Left lung (tissue), 10 donors: ENCODE data around the gene VPS13D. TPM values are rescaled to one million over a fixed set of nuclear protein-coding genes. Genes with fewer than 3 reads are reported as not detected.
"Not testable (repeated sequence)": the region's sequence is repeated elsewhere in the genome, so short reads cannot be mapped to it uniquely, and the experiment has no call there.

ENCODE experiments used
- ATAC-seq: fragments of 200-7000 bp; cut with Tn5 transposase; one replicate; pipeline ENCODE4 v1.9.1; 2020; ENCODE audit warnings: moderate library complexity
- DNase-seq, 4 donors: peaks; one replicate each; pipeline ENCODE4 v3.0.0-alpha.2; 2013 to 2020
- H3K27ac ChIP-seq, 2 donors: fragments of 200-600 bp; sonication (generic) in 1 of 2; one replicate each; pipeline versions ENCODE4 v1.5.0 to v1.8.0; 2020 to 2021
- H3K27me3 ChIP-seq, 2 donors: fragments of 200-600 bp; sonication (generic) in 1 of 2; one replicate each; pipeline versions ENCODE4 v1.5.0 to v1.8.0; 2020 to 2021
- H3K36me3 ChIP-seq, 2 donors: fragments of 200-600 bp; sonication (generic) in 1 of 2; one replicate each; pipeline versions ENCODE4 v1.5.0 to v1.8.0; 2020 to 2021
- H3K4me1 ChIP-seq, 2 donors: fragments of 200-600 bp; one replicate each; pipeline ENCODE4 v1.8.0; 2021
- H3K4me3 ChIP-seq, 2 donors: fragments of 200-600 bp; sonication (generic) in 1 of 2; one replicate each; pipeline versions ENCODE4 v1.5.0 to v1.8.0; 2020 to 2021; ENCODE audit warnings: mild to moderate bottlenecking in 1 of 2
- H3K9me3 ChIP-seq, 2 donors: fragments of 200-600 bp; sonication (generic) in 1 of 2; one replicate each; pipeline versions ENCODE4 v1.5.0 to v1.8.0; 2020 to 2021
- CTCF ChIP-seq, 2 donors: fragments of 200-600 bp; sonication (generic) in 1 of 2; IDR thresholded peaks; one replicate each; pipeline versions ENCODE4 v1.5.0 to v1.8.0; 2021; ENCODE audit warnings: antibody characterized with exemption in 2 of 2
- intact Hi-C, 2 donors: fragments of 100-400 bp; cut with DNase I; formaldehyde crosslinking; loops; one replicate each; pipeline versions ENCODE4 v1.11.2 to v1.14.2; 2022
- polyA plus RNA-seq, 6 donors: library from polyadenylated mRNA; unstranded; fragments of 120-200 nt; gene quantifications; one replicate each; pipeline ENCODE4 v1.2.1, GENCODE V29; 2013; ENCODE audit not compliant: insufficient read length in 6 of 6
- total RNA-seq, 2 donors: library from RNA; stranded (reverse); fragmentation: NEBNext Ultra II Directional; extraction: Animal tissue kit (Norgen Biotek cat#: 25700); gene quantifications; one replicate each; pipeline ENCODE4 v1.2.1, GENCODE V29; 2021
- donor health status: DM: no; HTN: yes; CAD: no.
- donor health status: DM: no; HTN: no; CAD: no.

VPS13D gene
- total and polyA plus RNA-seq, 8 donors: 26.6 to 62.3 (median 30.2) TPM

- peak in 1 of 4 donors; percentile 67 for DNase-seq
- Histone ChIP-seq H3K9me3 (no peaks in the 10 kb centered on the region), H3K4me1 (peaks cover 4 to 13% of the 10 kb centered on the region in 2 donors), H3K27ac (no peak overlapping the region), H3K4me3 (no peak overlapping the region), H3K36me3 (no peaks in the 10 kb centered on the region), H3K27me3 (no peaks in the 10 kb centered on the region)
- intact Hi-C loops: no loop called here
- no peak for TF ChIP-seq CTCF (IDR thresholded peaks at IDR 0.05)
- ATAC-seq: peak; percentile 86
Observed at GRCh38 chr1:12518931-12519692, 289.3 kb downstream of the VPS13D start.

GRCh38 chr1:12519693-12520364 is 290.0 kb downstream of the VPS13D start:
- Histone ChIP-seq H3K27me3 (no peaks in the 10 kb centered on the region), H3K9me3 (no peaks in the 10 kb centered on the region), H3K4me1 (peaks cover 4 to 13% of the 10 kb centered on the region in 2 donors), H3K36me3 (no peaks in the 10 kb centered on the region), H3K27ac (no peak overlapping the region), H3K4me3 (no peak overlapping the region)
- intact Hi-C loops: no loop called here
- ATAC-seq: no peak
- TF ChIP-seq CTCF (IDR thresholded peaks at IDR 0.05): no peak
- no peak for DNase-seq

- ATAC-seq: no peak
- intact Hi-C loops: no loop called here
- Histone ChIP-seq H3K36me3 (no peaks in the 10 kb centered on the region), H3K4me1 (peaks cover 4 to 21% of the 10 kb centered on the region in 2 donors), H3K4me3 (no peak overlapping the region), H3K27me3 (no peaks in the 10 kb centered on the region), H3K27ac (no peak overlapping the region), H3K9me3 (no peaks in the 10 kb centered on the region)
- peak in 1 of 4 donors; percentile 10 for DNase-seq
- no peak for TF ChIP-seq CTCF (IDR thresholded peaks at IDR 0.05)
Observed at GRCh38 chr1:12521096-12521495, 291.3 kb downstream of the VPS13D start.

- ATAC-seq, H3K27me3 ChIP-seq, H3K4me3 ChIP-seq, H3K36me3 ChIP-seq, H3K9me3 ChIP-seq, H3K27ac ChIP-seq, intact Hi-C loops: not testable (repeated sequence)
- peak in 1 of 4 donors; percentile 35 for DNase-seq
- peaks cover 6 to 26% of the 10 kb centered on the region in 2 donors for H3K4me1 ChIP-seq
Observed at GRCh38 chr1:12522780-12523179, 292.9 kb downstream of the VPS13D start.

GRCh38 chr1:12524266-12524665 is 294.4 kb downstream of the VPS13D start:
- Histone ChIP-seq H3K9me3 (no peaks in the 10 kb centered on the region), H3K36me3 (no peaks in the 10 kb centered on the region), H3K4me3 (no peak overlapping the region), H3K27me3 (no peaks in the 10 kb centered on the region), H3K27ac (no peak overlapping the region), H3K4me1 (peaks cover 8 to 31% of the 10 kb centered on the region in 2 donors)
- ATAC-seq (no peak), DNase-seq (peak in 1 of 4 donors; percentile 34)
- intact Hi-C loops: no loop called here
- no peak for TF ChIP-seq CTCF (IDR thresholded peaks at IDR 0.05)
